ENCODE results near the gene MTG2.
"Not testable (repeated sequence)": the region's sequence is repeated elsewhere in the genome, so short reads cannot be mapped to it uniquely, and the experiment has no call there.

Gene MTG2

DNA sequence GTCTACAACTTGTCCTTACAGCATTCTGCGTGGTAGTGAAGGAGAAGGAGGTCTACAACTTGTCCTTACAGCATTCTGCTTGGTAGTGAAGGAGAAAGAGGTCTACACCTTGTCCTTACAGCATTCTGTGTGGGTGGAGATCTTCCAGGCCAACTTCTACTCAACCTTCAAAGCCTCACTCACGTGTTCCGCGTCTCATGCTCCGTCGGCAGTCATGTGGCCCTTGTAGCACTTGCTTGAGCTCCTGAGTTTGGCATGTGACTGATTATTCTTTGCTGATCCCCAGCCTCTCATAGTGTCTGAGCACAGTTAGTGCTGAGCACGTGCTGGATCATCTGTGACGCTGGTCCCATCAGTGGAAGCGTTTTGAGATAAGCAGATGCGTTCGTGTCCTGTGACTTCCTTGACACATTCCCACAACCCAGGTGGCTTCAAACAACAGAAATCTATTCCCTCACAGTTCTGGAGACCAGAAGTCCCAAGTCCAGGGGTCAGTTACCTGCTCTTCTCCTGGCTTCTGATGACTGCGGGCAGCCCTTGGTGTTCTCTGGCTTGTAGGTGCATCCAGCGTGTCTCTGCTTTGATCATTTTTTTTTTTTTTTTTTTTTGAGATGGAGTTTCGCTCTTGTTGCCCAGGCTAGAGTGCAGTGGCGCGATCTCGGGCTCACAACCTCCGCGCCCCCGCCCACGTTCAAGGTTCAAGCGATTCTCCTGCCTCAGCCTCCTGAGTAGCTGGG lies 36.6 kb upstream of the MTG2 start:
- no peak for DNase-seq (ENCODE audit: low spot score)

DNA sequence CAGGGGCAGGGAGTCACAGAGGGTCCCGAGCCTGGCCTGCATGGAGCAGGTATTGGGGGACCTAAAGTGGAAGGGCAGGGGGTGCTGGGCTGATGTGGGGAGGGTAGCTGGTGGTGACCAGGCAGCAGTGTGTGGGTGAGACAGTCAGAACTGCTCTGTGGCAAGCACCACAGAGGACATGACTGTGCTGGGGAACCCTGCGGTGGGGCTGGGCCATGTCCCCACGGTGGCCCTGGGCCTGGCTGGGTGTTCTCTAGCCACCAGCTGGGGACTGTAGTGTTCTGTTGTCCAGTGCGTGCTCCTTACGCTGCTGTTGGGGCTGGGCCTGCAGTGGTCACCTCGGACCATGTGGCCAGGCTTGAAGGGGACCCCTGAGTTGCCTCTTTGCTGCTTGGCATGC lies 35.7 kb upstream of the MTG2 start:
- no peak for DNase-seq (ENCODE audit: low spot score)

DNA sequence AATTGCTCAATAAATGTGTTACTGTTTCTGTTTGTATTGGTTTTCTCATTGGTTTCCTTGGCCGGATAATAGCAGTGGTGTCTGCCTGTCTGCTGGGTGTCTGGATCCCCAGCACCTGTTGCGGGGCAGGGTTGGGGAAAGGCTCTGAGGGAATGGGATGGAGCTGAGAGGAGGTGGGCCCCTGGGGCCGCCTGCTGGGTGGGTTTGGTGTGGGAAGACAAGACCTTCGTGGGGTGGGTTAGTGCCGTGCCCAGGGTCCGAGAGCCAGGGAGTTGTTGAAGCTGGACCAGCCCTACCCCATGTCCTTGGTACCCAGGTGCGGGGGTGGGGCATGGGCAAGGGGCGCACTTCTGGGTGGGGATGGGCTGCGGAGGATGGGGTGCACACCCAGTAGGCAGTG lies 35.3 kb upstream of the MTG2 start:
- no peak for DNase-seq (ENCODE audit: low spot score)

DNA sequence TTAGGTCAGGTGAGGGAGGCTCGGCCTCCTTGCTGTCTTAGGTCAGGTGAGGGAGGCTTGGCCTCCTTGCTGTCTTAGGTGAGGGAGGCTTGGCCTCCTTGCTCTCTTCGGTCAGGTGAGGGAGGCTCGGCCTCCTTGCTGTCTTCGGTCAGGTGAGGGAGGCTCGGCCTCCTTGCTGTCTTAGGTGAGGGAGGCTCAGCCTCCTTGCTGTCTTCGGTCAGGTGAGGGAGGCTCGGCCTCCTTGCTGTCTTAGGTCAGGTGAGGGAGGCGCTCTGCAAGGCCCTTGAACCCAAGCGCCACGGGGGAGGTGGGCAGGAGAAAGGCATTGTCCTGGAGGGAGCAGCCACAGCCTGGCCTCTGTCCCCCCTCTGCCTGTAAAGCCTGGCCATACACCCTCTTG lies 34.4 kb upstream of the MTG2 start:
- not testable (repeated sequence) for DNase-seq (ENCODE audit: low spot score)

DNA sequence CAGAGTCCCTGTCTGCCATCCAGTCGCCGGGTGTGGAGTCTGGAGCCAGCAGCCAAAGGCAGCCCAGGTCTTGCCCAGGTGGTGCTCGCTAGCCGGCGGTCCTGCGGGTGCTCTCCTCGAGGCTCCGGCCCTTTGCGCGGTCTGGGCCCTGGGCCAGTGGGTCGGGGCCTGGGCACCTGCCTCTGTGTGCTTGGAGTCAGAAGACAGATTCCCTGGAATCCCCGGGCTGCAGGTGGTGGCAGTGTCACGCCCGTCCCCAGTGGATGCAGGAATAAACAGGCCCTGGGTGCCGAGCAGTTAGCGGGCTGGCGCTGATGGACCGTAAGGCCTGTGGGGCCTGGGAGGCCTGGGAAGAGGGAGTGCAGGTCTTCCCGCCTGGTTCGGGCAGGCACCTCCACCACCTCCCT lies 33.9 kb upstream of the MTG2 start:
- no peak for DNase-seq (ENCODE audit: low spot score)

DNA sequence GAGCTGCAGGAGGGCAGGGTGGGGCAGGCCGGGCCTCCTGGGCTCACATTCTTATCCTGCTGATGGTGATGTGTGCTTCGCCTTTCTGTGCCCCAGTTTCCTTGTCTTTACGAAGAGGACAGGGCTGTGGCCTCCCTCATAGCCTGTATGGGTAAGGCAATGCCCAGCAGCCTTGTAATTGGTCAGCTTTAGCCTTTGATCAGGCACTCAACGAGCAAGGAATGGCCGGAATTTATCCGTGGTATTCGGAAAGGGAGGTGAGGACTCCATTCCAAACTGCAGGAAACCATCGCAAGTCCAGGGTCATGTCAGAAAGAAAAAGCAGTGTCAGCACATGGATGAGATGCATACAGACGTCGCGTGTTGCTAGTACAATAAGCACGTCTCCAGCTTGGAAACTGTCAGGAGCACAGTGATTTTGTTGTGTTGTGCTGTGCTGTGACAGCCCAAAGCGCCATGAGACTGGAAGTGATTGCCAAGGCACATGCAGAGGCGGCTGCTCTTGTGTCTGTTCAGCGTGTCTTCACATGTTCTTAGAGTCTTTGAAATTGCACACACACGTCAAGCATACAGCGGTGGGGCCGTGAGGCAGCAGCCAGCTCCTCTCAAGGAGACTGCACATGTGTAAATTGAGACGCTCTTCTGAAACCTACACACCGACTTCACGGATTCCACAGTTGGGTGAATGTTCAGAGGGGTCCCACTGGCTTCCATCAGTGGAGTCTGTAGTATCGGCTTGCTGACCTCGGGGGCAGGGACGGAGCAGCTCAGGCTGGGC lies 33.1 kb upstream of the MTG2 start:
- peak; percentile 48 for DNase-seq (ENCODE audit: low spot score)

DNA sequence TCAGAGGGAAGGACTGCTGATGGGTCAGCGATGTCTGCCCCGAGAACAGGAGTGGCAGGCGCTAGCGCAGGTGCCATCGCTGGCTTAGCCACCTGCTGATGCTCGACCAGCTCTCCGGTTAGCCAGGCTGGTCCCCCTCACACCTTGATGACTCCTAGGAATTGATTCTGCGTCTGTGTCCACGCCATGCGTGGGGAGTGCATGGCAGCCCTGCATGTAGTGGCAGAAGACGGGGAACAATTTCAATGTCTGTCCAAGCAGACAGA lies 32.6 kb upstream of the MTG2 start:
- no peak for DNase-seq (ENCODE audit: low spot score)

DNA sequence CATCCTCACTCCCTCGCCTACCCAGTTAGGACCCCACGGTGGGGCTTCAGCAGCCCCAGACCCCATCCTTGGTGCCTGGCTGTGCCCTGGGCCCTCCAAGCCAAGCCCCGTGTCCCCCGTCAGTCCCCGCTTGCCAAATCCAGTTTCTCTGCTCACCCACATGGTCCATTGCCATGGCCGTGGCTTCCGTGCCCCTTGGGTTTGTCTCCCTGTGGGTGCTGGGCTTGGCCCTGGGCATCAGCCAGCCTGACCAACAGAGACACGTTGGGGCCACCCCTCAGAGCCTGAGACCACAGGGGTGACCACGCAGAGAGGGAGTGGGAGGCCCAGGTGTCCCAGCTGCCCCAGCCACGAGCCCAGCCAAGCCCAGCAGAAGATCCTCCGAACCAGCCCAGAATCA lies 31.6 kb upstream of the MTG2 start:
- DNase-seq (ENCODE audit: low spot score), result no peak

DNA sequence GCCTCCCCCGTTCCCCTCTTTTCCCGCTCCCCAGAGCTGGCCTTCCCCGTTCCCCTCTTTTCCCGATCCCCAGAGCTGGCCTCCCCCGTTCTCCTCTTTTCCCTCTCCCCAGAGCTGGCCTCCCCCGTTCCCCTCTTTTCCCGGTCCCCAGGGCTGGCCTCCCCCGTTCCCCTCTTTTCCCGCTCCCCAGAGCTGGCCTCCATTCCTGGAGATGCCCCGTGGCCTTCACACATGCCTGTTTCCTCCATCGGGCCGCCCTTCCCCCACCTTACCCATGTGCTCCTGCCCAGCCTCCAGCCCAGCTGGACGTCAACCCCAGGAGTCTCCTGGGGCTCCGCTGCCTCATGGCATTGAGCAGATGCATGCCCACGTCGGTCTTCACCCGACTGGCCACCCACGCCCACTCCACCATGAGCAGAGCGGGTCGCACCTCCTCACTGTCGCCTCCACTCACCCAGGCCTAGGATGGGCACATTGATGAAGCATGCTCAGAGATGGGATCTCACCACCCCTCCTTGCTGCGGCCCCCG lies 30.9 kb upstream of the MTG2 start:
- DNase-seq (ENCODE audit: low spot score), result no peak

DNA sequence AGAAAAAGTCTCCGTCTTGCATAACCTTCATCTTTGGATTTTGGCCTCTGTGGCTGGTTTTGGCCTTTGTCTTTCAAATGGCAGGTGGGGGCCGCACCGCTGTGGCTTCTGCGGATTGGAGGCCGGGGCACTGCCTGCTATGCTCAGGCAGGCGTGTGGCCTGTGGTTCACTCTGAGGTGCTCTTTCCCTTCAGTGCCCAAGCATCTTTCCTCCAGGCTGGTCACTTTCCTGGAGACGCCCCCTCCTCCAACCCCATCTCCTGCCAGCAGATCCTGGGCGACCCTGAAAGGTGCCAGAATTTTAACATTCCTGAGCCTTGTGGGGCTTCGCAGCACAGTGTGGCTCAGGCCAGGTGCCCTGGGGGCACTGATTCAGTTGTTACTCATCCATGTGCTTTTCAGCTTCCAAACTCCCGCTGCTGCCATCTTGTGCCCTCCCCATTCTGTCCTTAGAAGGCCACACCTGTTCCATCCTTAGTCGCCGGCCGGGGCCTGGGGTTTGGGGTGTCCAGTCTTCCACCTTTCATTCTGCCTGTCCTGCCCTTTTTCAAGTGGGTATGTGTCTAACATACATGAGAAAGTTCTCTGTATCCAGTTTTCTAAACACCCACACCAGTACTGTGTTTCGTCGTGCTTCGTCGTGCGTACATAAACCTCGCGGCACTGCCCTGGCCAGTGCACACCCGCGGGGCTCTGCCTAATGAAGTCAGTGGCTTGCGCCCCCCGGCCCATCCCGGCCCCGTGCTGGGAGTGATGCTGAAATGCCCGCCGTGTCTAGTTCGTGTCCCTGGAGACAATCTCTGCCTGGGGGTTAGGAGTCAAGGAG lies 27.2 kb upstream of the MTG2 start:
- DNase-seq (ENCODE audit: low spot score), result no peak

DNA sequence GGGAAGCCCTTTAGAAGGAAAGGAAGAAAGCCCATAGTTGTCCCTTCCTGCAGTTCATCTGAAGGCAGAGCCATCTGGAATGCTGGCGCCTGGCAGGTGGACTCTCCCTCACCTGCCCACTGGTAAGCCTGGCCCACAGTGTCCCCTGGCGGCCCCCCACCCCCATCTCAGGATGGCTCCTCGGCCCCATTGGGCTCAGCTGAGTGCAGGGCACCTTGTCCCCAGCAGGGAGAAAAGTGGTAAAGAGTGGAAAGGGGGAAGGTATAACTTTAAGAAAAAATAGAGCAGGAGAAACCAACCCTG lies 26.6 kb upstream of the MTG2 start:
- no peak for DNase-seq (ENCODE audit: low spot score)

DNA sequence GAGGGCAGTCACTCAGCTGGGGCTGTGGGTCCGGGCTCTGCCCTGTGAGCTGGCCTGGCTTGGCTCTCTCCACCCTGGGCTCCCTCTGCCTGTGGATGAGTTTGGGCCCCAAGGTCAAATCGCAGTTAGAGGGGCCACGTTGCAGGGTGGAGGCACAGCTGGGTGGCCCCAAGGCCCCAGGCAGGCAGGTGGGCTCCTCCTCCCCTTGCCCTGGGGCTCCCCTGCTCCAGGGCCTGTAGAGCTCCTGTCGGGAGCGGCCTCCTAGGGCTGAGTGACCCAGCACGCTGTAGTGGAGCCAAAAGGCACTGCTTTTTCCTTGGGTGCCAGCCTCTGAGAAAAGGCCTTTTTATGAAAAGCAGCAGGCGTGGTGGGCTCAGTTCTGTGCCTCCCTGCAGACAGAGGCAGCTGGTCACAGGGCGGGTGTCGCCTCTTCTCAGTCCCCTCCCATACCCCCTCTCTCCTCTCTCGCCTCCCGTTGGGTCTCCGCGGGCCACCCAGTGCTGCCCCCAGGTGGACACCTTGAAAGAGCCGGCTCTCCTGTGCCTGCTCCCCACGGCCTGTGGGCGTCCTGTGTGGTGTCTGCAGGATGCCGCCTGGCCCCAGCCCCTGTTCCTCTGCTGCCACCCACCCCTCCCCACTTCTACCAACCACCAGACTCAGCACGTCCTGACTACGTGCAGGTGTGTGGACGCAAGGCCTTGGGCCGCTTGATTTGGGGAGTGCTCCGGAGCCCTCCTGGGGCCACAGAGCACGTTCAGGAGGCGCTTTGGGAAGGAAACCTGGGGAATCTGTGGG lies 26.0 kb upstream of the MTG2 start:
- DNase-seq (ENCODE audit: low spot score), result peak; percentile 47

DNA sequence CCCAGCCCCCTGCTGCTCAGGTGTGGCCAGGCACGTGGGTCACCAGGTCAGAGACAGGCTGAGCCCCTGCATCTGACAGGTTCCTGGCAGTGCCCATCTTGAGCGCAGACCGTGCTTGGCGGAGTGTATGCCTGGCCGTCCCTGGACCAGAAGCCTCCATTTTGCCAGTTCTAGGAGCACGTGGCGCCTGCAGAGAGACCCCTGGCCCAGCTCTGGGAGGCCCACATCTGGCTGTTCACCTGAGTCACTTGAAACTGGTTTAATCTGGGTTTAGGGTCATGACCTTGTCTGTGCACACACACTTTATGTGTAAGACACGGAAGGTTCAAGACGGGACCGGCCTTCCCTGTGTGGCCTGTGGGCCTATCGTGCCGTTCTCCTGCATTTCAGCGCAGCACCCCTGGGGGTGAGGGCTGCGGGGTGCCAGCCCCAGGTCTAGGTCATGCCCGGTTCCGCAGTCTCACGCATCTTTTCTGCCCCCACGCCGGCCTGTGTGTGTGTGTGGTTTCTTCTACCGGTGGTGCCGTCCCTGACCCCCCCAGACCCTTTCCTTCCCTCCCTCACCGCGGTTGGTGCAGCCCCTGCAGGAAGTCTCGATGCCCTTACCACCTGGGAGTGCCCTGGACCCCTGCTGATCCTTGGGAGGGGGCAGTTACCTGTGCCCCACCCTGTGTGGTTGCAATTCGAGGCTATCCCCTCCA lies 25.3 kb upstream of the MTG2 start:
- no peak for DNase-seq (ENCODE audit: low spot score)

DNA sequence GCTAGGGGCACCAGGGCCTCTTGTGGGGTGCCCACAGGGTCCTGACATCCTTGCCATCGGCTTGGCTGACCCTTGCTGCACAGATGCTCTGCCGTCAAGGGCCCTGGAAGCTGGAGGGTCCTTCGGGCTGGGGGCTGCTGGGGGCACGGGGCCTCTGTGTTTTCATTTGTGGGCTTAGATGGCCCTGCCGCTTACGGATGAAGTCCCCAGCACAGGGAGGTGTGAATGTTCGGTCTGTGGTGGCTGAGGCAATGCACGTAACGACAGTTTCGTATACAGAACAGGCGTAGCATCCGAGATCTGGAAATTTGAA lies 24.8 kb upstream of the MTG2 start:
- DNase-seq (ENCODE audit: low spot score), result no peak

DNA sequence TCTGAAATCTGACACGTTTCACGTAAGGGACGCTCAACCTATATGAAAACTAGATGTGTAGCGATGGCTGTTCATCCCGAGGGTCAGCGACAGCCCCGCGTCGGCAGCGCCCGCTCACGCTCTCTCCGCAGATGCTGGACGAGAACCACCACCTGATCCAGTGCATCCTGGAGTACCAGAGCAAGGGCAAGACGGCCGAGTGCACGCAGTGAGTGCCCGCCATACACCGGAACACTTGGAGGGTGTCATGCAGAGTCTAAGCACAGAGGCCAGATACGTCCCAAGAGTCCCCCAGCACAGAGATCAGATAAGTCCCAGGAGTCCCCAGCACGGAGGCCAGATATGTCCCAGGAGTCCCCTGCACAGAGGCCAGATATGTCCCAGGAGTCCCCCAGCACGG lies 24.3 kb upstream of the MTG2 start:
- no peak for DNase-seq (ENCODE audit: low spot score)

DNA sequence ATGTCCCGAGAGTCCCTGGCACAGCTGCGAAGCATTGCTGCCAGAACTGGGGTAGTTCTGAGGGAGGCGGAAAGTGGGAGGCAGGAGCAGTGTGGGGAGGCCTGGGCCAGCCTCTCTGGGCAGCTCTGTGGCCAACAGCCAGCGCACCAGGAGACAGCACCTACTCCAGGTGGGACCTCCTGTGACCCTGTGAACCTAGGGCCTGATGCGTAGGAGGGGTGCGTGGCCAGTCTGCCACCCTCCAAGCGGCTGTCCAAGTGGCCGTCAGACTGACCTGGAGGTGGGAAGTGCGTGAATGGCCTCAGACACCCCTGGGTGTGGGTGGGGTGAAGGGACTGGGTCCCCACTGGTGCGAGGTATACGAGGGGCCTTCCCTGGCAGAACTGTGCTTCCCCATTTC lies 23.8 kb upstream of the MTG2 start:
- no peak for DNase-seq (ENCODE audit: low spot score)

DNA sequence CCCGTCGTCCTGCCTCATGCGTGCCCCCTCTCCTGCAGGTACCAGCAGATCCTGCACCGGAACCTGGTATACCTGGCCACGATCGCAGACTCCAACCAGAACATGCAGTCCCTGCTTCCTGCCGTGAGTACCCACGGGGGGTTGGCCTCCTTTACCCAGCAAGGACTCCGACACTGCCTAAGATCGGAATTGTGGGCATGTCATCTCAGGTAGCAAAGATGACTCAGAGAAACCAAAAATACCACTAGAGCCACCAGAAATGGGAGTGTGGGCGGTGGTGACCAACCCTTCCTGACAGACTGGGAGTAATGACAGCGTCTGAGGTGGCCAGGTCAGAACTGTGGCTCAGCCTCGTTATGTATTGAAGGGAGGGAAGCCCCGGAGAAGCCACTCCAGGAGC lies 23.0 kb upstream of the MTG2 start:
- peak; percentile 98 for DNase-seq (ENCODE audit: low spot score)

DNA sequence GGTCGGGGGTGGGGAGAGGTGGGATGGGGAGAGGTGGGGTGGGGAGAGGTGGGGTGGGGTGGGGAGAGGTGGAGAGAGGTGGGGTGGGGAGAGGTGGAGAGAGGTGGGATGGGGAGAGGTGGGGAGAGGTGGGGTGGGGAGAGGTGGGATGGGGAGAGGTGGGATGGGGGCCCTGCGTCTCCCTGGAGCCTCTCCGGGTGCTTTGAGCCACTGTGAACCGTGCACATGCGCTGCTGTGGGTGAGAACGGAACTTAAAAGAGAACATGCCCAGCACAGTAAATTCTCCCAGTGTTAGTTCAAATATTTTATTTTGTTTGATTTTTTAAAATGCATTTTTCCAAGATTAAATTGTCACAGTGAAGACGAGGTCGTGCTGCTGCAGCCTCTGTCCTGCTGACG lies 22.6 kb upstream of the MTG2 start:
- no peak for DNase-seq (ENCODE audit: low spot score)

DNA sequence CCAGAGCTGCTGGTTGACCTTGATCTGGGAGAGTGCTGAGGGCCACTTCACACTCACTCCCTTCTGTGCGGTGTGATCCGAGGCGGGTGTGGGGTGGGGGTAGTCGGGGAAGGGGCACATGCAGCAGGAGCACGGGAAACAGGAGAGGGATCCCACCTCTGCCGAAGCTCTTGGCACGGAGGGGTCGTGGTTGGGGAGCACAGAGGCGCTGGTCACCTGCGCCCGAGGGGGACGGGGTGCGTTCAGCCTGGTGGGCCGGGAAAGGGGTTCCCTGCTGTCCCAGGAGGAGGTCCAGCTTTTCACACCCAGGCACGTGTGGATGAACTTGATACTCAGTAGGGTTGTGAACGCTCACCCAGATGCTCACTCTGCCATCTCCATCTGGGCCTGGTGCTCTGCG lies 22.0 kb upstream of the MTG2 start:
- no peak for DNase-seq (ENCODE audit: low spot score)

DNA sequence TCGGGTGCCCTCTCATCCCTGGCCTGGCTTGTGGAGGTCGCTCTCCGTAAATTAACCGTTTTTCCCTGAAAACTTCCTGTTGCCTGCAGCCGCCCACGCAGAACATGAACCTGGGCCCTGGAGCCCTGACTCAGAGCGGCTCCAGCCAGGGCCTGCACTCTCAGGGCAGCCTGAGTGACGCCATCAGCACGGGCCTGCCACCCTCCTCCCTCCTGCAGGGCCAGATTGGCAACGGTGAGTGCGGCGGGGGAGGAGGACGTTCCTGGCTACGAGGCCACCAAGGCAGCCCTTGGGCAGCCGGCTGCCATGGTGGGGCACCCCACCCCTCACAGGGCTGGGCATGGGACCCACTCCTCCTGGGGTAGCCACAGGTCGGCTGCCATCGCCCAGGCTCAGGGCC lies 21.5 kb upstream of the MTG2 start:
- DNase-seq (ENCODE audit: low spot score), result no peak

DNA sequence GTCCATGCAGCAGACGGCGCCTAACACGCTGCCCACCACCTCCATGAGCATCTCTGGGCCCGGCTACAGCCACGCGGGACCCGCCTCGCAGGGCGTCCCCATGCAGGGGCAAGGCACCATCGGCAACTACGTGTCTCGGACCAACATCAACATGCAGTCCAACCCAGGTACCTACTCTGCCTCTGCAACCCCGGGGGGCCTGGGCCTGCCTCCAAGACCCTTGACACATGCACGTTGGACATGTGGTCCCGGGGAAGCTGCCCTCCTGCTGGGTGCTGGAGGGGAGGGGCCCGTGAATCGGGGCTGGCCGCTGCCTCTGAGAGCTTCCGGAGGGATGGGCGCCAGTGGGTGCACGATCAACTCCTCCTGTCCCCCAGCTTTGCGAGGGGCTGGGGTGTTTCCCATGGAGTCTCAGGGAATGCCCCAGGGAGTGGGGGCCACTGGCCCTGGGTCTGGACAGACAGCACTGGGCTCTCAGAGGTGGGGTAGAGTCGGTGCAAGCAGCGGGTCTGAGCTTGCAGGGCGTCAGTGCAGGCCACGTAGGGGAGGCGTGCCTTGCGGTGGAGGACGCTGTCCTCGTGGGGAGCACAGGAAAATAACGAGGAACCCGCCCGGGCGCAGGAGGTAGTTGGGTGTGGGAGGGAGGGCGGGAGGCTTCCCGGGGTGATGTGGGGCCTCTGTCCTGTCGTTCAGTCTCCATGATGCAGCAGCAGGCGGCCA lies 19.9 kb upstream of the MTG2 start:
- no peak for DNase-seq (ENCODE audit: low spot score)

Measured in SW480 (cell line).